GM18498 (cell line): ENCODE results near the gene PACSIN1.
"Not testable (repeated sequence)": the region's sequence is repeated elsewhere in the genome, so short reads cannot be mapped to it uniquely, and the experiment has no call there.

Experiments used
- ATAC-seq: cut with Tn5 transposase; IDR thresholded peaks from one replicate; pipeline ENCODE4 v1.9.1; 2021; ENCODE audit warnings: mild to moderate bottlenecking, moderate library complexity; ENCODE audit not compliant: unreplicated experiment

PACSIN1 gene

DNA sequence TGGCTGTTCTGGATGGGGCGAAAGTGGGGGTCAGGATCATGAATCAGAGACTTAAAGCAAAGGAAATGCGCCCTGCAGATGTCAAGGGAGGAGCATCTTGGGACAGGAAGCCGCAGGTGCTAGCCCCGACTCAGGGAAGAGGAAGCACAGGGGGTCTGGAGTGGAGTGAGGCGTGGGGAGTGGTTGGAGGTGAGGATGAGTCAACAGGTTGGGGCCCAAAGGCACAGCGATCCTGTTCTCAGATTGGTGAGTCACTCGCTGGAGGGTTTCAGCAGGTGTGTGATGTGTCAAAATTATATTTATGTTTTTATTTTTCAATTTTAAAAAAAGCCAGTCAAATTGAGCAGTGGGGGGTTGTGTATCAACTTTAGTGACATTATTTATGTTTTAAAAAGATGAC, 19.0 kb downstream of the PACSIN1 start:
- ATAC-seq, result no peak

DNA sequence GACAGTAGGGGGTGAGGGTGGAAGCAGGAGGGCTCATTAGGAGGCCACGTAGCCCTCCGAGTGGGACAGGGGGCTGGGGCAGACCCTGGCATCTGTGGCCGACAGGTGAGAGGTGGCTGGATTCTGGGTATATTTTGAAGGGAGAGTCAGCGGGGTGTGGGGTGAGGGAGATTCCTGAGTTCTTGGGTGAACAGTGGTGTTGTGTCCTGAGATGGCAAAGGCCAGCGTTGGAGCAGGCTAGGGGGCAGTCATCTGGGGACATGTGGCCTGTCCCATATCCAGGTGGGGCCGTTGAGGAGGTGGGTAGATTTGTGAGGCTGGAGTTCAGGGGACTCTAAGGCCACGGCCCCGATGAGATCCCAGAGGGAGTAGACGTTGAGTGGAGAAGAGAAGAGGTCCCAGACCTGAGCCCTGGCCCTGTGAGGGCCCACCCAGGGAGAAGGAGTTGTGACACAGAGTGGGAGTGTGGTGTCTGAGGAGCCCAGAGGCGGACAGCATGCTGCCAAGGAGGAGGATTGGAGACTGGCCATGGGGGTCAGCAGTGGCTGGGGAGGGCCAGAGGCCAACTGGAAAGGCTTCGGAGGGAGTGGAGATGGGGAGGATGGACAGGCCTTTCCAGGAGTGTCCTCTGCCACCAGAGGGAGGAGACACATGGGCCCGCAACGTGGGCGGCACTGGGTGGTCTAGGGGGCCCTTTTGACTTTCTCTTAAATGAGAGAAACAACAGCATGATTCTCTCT, 19.6 kb downstream of the PACSIN1 start:
- ATAC-seq, result no peak

DNA sequence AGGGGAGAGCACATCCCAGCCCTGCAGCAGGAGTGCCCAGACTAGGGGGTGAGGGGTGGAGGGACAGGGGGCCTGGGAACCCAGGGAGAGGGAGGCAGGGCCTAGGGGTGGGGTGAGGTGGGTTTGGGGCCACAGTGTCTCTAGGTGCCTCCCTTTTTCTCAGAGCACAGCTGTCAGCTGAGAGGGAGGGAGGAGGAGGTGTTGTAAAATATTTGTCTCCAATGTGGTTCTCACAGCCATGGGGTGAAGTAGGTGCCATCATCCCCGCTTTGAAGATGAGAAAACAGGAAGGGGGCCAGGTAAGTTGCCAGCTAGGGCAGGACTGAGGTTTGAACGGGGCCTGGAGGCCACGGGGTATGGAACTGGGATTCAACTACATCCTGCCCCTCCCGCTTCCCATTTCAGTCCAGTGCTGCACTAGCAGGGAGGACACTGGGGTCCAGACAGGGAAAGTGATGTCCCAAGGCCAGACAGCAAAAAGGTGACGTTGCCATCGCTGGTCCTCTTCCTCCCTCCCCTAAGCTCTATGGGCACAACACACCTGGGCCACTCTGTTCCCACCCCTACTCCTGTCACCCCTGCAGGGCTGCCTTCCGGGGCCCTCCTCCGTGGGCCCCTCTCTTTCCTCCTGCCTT, 20.3 kb downstream of the PACSIN1 start:
- ATAC-seq, result no peak

DNA sequence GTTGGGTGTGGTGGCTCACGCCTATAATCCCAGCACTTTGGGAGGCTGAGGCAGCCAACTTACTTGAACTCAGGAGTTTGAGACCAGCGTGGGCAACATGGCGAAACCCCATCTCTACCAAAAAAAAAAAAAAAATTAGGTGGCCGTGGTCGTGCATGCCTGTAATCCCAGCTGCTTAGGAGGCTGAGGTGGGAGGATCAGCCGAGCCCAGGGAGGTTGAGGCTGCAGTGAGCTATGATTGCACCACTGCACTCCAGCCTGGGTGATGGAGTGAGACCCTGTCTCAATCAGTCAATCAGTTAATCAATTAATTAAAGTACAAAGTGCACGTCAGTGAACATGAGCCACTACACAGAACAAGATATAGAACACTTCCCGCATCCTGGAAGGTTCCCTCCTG, 21.0 kb downstream of the PACSIN1 start:
- not testable (repeated sequence) for ATAC-seq

DNA sequence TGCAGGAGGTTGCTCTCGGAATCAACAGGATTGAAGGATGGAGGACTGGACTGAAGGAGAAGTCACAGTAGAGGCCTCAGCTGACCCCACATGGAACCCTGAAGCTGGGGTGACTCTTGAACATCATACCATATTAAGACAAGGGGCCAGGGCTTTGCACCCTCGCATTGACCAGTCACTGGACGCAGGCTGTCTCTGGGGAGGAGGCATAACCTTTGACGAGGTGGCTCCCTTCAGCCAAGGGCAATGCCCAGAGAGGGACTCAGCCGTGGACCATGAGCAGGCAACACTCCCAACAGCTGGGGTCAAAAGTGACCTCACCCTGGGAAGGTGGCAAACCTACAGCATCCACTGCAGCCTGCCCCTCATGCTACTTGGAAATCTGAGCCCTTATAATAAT, 21.7 kb downstream of the PACSIN1 start:
- no peak for ATAC-seq

DNA sequence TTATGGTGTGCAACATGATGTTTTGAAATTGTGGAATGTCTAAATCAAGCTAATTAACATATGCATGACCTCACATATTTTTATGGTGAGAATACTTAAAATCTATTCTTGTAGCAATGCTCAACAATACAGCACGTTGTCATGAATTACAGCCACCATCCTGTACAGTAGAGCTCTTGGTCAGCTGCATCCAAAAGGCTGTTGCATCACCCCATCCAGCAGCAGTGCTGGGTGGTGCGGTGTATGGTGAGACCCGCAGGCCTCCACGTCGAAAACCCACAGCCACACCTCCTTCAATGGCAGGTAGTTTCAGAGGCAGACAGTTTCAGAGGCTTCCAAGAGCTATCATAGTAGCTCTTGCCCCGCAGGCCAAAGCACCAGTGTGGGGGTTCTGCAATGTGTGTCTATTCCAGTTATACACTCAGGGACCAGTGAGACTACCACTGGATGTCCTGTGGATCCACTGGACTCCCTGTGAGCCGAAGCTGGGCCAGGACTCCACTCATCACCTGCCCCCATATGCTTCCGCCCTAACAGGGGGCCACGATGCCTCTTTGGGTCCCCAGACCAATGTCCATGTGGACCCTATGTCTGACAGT, 23.4 kb downstream of the PACSIN1 start:
- ATAC-seq, result no peak

DNA sequence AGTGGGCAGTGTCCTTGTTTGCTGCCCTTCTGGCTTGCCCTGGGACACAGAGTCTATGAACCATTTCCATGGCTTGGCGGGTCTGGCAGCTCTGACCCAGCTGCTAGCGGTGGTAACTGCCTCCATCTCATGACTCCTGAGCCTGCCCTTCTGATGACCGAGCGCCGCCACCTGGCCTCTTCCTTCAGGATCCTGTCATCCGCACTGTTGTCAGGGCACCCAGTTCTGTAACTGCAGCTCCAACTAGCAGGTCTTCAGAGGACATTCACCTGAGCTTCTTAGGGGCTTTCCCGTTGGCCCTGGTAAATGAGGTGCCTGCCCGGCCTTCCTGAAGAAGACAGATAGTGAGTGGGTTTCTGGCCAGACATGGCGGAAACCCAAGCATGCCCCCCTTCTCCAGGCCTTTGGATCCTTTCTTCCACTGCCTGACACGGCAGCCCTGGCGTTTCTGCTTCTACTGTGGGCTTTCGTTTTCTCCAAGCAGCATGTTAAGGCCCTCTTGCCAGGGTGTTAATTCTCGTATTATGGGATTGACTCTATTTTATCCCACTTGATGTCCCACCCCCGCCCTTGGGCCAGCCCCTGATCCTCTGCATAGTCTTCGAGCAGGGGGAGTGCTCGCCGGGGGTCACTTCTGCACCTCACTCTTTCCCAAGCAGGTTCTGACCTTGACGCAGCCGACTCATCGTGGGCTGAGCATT, 24.7 kb downstream of the PACSIN1 start:
- ATAC-seq, result no peak

DNA sequence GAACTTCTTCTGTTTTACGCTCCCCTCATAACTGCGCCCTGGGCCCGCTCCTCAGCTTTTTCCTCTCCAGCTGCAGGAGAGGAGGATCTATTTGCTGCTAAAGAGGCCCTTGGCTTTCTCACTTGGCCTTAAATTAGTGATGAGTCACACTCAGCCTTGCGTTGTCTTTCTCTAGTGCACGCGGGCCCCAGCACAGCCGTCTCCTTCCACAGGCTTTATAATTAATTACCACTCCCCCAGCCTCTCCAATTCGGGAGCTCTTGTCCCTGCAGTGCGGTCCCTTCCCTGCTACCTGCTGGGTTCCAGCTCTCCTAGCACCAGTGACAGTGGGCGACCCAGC, 25.2 kb downstream of the PACSIN1 start:
- ATAC-seq, result no peak

DNA sequence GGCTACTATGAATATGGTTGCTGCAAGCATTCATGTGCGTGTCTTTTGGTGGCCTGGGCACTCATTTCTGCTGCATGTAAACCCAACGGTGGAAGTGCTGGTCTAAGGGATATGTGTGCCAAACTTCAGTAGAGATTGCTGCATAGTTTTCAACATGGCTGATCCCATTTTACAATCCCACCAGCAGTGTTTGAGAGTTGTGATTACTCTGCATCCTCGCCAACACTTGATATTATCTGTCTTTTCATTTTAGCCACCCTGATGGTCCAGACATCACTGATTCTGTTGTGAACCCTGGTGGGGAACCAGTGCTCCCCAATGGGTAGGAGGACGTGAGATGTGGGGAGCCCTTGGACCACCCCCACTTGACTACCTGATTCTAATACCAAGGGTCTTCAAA, 27.5 kb downstream of the PACSIN1 start:
- no peak for ATAC-seq

DNA sequence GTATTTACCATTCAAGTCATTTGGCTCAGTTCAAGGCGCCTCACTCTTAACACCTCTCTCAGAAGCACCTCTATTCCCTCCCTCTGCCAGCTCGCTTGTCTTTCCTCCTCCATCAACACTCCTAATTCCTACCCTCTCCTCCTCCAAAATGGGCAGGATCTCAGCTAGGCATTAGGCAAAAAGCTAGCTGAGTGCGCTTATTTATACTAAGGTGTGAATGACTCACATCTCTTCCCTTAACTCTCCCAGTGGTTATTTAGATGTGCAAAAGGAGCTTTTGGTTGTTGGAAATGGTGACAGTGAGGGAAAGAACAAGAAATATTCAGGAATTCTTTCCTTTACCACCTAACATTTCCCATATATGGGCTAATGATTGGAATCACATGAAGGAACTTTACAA, 29.1 kb downstream of the PACSIN1 start:
- ATAC-seq, result no peak

DNA sequence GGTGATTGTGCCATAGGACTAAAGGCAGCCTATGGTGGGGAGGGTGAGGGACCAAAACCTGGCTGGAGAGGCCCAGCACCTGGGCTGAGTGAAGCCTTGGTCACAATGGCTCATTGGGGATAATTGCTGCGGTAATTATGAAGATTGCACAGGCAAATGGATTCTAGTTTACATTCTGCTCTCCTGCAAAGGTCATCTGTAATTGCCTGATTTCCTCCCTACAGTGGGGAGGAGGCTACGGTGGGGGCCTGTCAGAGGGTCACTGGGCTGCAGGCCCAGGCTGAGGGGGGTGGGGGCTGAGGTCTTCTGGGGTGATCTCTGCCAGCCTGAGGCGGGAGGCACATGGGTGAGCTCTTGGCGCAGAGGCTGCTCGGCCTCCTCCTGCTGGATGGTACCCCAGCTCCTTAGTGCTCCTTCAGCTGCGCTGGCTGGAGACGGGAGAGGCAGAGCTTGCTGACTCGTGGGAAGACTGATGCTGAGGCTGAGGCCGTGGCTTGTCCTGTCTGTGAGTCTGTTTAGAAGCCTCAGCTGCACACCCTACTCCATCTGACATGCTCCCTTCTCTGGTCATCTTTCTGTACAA, 30.3 kb downstream of the PACSIN1 start:
- no peak for ATAC-seq

DNA sequence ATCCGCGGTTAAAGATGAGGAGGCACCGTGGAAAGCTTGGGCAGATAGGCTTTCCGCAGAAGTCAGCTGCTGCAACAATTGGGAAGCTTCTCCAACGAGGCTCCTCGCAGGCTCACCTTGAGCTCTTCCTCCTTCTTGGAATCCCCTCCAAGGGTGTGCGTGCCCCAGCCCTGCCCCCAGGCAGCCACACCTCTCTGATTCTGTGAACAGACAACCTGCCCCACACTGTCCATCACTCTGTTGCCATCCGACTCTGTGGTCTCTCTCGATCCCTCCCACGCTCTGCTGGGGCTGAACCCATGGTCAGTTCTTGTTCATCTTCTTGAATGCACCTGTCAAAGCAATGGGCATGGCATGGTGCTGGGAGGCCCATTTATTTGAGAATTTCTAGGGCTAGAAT, 31.5 kb downstream of the PACSIN1 start:
- ATAC-seq, result no peak

DNA sequence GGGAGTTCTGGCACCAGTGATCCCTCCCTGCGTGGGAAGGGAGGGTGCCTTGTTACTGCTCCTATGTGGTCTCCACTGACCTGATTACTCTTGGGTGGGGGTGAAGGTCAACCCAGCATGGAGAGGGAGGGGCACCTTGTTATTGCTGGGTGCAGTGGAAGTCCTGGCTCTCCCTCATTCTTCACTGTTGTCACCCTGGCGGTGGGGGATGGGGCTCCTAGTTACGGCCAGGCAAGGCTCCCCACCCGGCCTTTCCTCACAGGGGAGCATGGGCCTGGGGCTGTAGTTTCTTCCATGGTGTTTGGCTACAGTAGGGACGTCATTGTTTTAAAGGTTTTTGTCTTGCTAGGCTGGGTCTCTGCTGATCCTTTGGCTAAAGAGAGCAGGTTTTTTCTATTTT, 40.8 kb downstream of the PACSIN1 start:
- no peak for ATAC-seq

DNA sequence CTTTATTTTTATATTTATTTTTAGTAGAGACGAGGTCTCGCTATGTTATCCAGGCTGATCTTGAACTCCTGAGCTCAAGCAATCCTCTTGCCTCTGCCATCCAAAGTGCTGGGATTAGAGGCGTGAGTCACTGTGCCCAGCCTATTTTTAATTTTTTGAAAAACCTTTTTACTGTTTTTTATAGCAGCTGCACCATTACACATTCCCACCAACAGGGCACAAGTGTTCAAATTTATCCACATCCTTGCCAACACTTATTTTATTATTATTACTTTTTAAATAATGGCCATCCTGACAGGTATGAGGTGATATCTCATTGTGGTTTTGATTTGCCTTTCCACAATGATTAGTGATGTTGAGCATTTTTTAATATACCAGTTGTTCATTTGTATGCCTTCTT, 42.5 kb downstream of the PACSIN1 start:
- ATAC-seq, result no peak

DNA sequence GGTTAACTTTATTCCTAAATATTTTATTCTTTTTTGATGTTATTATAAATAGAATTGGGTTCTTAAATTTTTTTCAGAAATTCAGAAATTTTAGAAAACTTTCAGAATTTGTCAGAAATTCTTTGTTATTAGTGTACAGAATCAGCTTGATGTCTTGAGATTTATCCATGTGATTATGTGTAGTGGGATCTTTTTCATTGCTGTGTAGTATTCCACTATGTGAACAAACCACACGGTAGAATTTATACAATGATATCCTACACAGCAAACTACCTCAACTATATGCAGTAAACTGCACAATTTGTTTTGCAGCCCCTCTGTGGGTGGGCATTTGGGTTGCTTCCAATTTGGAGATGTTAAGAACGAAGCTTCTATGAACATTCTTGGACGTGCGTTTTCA, 43.9 kb downstream of the PACSIN1 start:
- no peak for ATAC-seq

DNA sequence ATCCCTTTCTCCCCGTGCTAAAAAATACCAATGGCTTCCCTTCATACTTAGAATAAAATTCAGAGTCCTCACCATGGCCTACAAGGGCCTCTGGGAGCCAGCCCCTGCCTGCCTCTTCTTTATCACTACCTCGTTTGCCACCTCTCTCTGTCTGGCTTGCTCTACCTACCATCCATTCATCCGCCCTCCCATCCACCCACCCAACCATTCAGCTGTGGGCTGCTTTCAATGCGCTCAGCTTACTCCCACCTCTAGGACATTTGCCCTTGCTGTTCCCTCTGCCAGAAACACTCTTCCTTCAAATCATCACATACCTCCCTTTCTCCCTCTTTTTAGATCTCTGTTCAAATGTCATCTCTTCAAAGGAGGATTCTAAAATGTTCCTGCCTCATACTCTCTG, 44.4 kb downstream of the PACSIN1 start:
- no peak for ATAC-seq

DNA sequence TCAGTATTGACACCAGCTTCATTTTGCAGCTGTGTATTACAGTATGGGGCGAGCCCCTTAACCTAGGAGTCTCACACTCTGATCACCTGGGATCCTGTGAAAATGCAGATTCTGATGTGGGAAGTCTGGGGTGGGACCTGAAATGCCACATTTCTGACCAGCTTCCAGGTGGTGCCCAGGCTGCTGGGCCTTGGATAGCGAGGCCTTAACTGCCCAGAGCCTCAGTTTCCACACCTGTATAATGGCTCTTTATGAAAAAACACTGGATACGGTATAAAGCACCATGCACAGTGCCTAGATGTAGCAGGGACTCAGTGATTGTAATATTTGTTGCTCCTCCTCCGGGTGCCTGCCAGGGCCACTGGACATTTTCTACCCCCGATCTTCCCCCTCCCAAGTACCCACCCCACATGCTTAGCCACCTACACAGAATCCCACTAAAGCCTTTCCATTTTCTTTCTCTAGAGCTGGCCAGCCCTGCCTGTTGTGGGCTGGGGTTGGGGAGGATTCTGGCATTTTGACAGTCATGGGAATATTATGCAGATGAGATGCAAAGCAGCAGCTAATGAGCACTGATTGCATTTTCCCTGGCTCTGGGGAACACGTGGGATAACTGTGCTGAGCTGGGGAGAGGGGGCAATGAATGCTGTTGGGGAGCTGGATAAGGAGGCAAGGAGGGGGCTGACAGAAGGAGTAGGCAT, 45.5 kb downstream of the PACSIN1 start:
- no peak for ATAC-seq

DNA sequence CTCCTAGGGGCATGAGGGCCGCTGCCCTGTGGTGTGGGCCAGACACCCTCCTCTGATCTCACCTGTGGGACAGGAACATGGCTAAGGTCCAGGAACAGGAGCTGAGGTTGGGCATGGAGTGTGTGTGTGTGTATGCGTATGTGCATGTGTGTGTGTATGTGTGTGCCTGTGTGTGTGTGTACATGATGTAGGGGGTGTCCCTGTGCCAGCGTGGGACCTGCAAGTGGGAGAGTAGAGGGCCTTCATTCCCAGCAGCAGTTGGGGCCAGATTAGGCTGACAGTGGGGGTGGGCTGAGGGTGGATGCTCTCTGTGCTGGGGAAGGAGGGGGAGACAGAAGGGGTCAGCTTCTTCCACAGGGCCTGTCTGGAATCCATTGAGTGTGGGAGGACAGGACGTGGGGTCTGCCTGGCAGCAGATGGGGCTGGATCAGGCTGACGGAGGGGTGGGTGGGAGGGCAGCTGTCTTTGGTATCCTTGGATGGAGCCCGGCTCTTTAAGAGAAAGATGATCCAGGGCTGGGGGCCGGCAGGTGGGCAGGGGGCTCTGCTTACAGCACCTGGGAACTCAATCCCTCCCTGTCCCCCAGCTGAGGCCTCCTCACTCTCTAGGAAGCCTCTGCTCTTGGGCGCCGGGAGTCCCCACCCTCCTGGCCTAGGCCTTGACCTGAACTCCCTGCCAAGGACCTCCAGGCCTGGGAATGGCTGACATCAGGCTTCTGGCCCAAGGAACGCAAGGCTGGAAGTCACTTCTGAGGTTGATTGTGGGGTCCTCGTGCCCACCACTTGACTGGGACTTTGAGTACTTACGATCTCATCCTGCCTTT, 46.2 kb downstream of the PACSIN1 start:
- no peak for ATAC-seq

DNA sequence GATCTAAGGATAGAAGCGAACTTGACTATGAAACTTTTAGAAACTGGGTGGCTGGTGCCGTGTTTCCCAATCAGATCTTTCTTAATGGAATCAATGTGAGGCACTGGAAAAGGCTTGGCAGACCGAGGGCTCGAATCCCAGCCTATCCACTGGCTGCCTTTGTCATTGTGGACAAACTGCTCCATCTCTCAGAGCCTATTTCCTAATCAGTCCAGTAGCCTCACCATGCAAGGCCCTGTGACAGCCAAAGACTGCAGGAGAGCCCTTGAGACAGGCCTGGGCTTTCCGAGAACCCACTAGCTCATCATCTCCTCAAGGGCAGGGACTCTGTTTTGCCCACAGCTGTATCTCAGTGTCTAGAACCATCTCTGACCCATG, 46.9 kb downstream of the PACSIN1 start:
- no peak for ATAC-seq

DNA sequence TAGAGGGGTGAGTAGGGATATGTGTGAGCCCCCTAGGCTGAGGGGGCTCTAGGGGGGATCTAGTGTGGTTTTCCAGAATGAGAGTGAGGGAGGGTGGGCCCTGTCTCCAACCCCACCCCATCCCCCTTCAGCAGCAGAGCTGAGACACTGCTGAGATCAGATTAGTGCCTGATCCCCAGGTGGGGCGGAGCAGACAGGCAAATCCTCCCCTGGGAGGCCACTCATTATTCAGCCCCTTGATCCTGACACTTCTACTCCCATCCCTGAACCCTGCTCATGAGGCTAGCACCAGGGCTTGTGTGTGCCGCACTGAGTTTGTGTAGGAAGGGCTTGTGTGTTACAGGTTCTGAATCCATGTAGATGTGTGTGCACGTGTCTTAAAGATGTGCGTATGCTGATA, 47.8 kb downstream of the PACSIN1 start:
- ATAC-seq, result no peak
